ENCODE measurements around the gene COMP. TPM values are rescaled to one million over a fixed set of nuclear protein-coding genes. Genes with fewer than 3 reads are reported as not detected.
A peak's percentile ranks its signal among the peaks of the same experiment; 100 is the strongest.
"Not testable (repeated sequence)": the region's sequence is repeated elsewhere in the genome, so short reads cannot be mapped to it uniquely, and the experiment has no call there.

The COMP gene
- total RNA-seq, 1 donor from 2014 or later: 17.2 TPM

- peaks cover 4% of the 10 kb centered on the region for H3K36me3 Mint-ChIP-seq (ENCODE audit: low read depth)
- peaks cover 27% of the 10 kb centered on the region for H3K4me1 Mint-ChIP-seq (ENCODE audit: low read depth)
- H3K9me3 Mint-ChIP-seq (ENCODE audit: low read depth): peaks cover 10% of the 10 kb centered on the region
- peaks cover 2% of the 10 kb centered on the region for H3K27me3 Mint-ChIP-seq (ENCODE audit: low read depth)
- H3K4me3 Mint-ChIP-seq (ENCODE audit: unreplicated experiment): no peak overlapping the region
- DNase-seq (ENCODE audit: low spot score): no peak
- TF ChIP-seq CTCF (IDR thresholded peaks at IDR 0.05): no peak
- no peak overlapping the region for H3K27ac Mint-ChIP-seq (ENCODE audit: unreplicated experiment)
Observed at GRCh38 chr19:18830488-18830887, 39.4 kb upstream of the COMP start.

- Mint-ChIP-seq H3K4me1 (ENCODE audit: low read depth) (peaks cover 14% of the 10 kb centered on the region), H3K9me3 (ENCODE audit: low read depth) (peaks cover 10% of the 10 kb centered on the region), H3K4me3 (ENCODE audit: unreplicated experiment) (no peak overlapping the region), H3K27me3 (ENCODE audit: low read depth) (peaks cover 2% of the 10 kb centered on the region), H3K27ac (ENCODE audit: unreplicated experiment) (no peak overlapping the region), H3K36me3 (ENCODE audit: low read depth) (peaks cover 3% of the 10 kb centered on the region)
- no peak for TF ChIP-seq CTCF (IDR thresholded peaks at IDR 0.05)
- no peak for DNase-seq (ENCODE audit: low spot score)
Observed at GRCh38 chr19:18828786-18829185, 37.7 kb upstream of the COMP start.

DNA sequence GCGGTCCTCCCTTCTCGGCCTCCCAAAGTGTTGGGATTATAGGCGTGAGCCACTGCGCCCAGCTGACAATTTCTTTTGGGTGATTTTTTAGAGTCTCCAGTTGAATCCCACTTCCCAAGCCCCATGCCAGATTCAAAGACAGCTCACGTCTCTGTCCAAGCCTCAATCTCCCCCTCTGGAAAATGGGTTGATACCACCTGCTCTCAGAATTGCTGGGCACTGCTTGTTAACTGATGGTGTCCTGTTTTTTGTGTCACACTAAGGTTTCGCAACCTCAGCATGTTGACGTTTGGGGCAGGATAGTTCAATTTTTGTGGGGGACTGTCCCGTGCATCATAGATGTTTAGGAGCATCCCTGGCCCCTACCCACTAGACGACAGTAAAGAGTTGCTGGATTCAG is 26.5 kb upstream of the COMP start:
- no peak overlapping the region for H3K4me3 Mint-ChIP-seq (ENCODE audit: unreplicated experiment)
- H3K9me3 Mint-ChIP-seq (ENCODE audit: low read depth): no peaks in the 10 kb centered on the region
- TF ChIP-seq CTCF (IDR thresholded peaks at IDR 0.05): no peak
- H3K36me3 Mint-ChIP-seq (ENCODE audit: low read depth): no peaks in the 10 kb centered on the region
- H3K27ac Mint-ChIP-seq (ENCODE audit: unreplicated experiment): no peak overlapping the region
- DNase-seq (ENCODE audit: low spot score): no peak
- peaks cover 3% of the 10 kb centered on the region for H3K27me3 Mint-ChIP-seq (ENCODE audit: low read depth)
- H3K4me1 Mint-ChIP-seq (ENCODE audit: low read depth): peaks cover 7% of the 10 kb centered on the region

DNA sequence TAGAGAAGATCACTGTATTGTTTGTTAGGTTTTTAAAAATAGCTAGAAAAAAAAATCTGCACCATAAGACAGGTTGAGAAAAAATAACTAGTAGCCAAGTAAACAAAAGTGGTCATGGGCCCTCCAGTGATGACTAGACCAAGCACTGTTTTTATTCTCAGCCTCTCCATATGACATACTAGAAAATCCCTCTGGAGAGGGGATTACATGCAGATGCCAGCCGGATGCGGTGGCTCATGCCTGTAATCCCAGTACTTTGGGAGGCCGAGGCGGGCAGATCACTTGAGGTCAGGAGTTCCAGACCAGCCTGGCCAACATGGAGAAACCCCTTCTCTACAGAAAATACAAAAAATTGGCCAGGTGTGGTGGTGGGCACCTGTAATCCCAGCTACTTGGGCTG is 25.5 kb upstream of the COMP start:
- H3K36me3 Mint-ChIP-seq (ENCODE audit: low read depth); H3K27me3 Mint-ChIP-seq (ENCODE audit: low read depth); H3K9me3 Mint-ChIP-seq (ENCODE audit: low read depth); H3K4me1 Mint-ChIP-seq (ENCODE audit: low read depth); H3K4me3 Mint-ChIP-seq (ENCODE audit: unreplicated experiment); DNase-seq (ENCODE audit: low spot score); H3K27ac Mint-ChIP-seq (ENCODE audit: unreplicated experiment): not testable (repeated sequence)

- no peak for TF ChIP-seq CTCF (IDR thresholded peaks at IDR 0.05)
- H3K36me3 Mint-ChIP-seq (ENCODE audit: low read depth): no peaks in the 10 kb centered on the region
- peaks cover 7% of the 10 kb centered on the region for H3K4me1 Mint-ChIP-seq (ENCODE audit: low read depth)
- DNase-seq (ENCODE audit: low spot score): no peak
- no peak overlapping the region for H3K27ac Mint-ChIP-seq (ENCODE audit: unreplicated experiment)
- H3K9me3 Mint-ChIP-seq (ENCODE audit: low read depth): no peaks in the 10 kb centered on the region
- peaks cover 3% of the 10 kb centered on the region for H3K27me3 Mint-ChIP-seq (ENCODE audit: low read depth)
- no peak overlapping the region for H3K4me3 Mint-ChIP-seq (ENCODE audit: unreplicated experiment)
Observed at GRCh38 chr19:18815673-18816072, 24.6 kb upstream of the COMP start.

DNA sequence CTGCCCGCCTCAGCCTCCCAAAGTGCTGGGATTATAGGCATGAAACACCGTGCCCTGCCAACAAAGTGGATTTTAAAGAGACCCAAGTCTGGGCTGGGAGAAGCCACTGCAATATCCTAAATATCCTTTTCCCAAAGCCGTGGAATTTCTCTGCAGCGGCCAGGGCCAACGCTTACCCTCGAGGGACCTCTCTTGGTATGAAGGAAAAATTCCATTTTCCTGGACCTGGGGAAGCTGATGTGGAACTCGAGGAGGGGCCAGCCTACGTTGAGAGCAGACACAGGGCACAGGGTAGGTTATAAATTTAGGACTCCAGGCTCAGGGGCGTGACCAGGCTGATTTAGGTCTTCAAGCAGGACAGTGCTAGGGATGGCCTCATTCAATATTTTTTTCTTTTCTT is 23.0 kb upstream of the COMP start:
- H3K9me3 Mint-ChIP-seq (ENCODE audit: low read depth): no peaks in the 10 kb centered on the region
- peak; percentile 75 for TF ChIP-seq CTCF (IDR thresholded peaks at IDR 0.05)
- no peak overlapping the region for H3K4me3 Mint-ChIP-seq (ENCODE audit: unreplicated experiment)
- H3K27me3 Mint-ChIP-seq (ENCODE audit: low read depth): peaks cover 4% of the 10 kb centered on the region
- H3K27ac Mint-ChIP-seq (ENCODE audit: unreplicated experiment): peak overlapping the region; percentile 54
- DNase-seq (ENCODE audit: low spot score): no peak
- H3K4me1 Mint-ChIP-seq (ENCODE audit: low read depth): peaks cover 7% of the 10 kb centered on the region
- no peaks in the 10 kb centered on the region for H3K36me3 Mint-ChIP-seq (ENCODE audit: low read depth)

- not testable (repeated sequence) for H3K27me3 Mint-ChIP-seq (ENCODE audit: low read depth); H3K36me3 Mint-ChIP-seq (ENCODE audit: low read depth); H3K9me3 Mint-ChIP-seq (ENCODE audit: low read depth); H3K4me3 Mint-ChIP-seq (ENCODE audit: unreplicated experiment); H3K27ac Mint-ChIP-seq (ENCODE audit: unreplicated experiment); H3K4me1 Mint-ChIP-seq (ENCODE audit: low read depth); DNase-seq (ENCODE audit: low spot score)
Observed at GRCh38 chr19:18811638-18812037, 20.5 kb upstream of the COMP start.
